ENCODE results near the gene CHORDC1. TPM values are rescaled to one million over a fixed set of nuclear protein-coding genes. Genes with fewer than 3 reads are reported as not detected.

The CHORDC1 gene
- total RNA-seq, 4 donors from 2014 or later = 26.1 to 51.2 (median 43.7) TPM

GRCh38 chr11:90192869-90193582 is 29.8 kb downstream of the CHORDC1 start:
- Histone ChIP-seq H3K9me3 (no peaks in the 10 kb centered on the region), H3K4me3 (no peak overlapping the region), H3K27ac (no peak overlapping the region), H3K27me3 (no peaks in the 10 kb centered on the region), H3K36me3 (peaks cover 0 to 3% (median 0%) of the 10 kb centered on the region in 3 donors), H3K4me1 (no peaks in the 10 kb centered on the region)
- DNase-seq = no peak
- TF ChIP-seq CTCF (IDR thresholded peaks at IDR 0.05) = no peak
- no peak for TF ChIP-seq POLR2A (IDR thresholded peaks at IDR 0.05)

DNA sequence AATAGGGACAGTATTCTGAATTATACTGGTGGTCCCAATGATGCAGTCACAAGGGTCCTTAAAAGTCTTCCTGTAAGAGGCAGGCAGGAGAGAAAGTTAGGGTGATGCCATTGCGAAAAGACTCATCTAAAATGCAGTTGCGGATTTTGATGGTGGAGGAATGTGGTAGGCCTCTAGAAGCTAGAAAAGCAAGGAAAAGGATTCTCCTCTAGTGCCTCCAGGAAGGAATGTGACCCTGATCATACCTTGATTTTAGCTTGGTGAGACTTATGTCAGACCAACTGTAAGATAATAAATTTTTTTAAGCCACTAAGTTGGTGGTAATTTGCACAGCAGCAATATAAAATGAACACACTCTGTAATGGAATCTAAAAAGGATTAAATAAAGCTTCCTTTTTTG is 33.8 kb downstream of the CHORDC1 start:
- no peak for DNase-seq
- Histone ChIP-seq H3K4me3 (no peak overlapping the region), H3K36me3 (no peaks in the 10 kb centered on the region), H3K27me3 (no peaks in the 10 kb centered on the region), H3K4me1 (no peaks in the 10 kb centered on the region), H3K9me3 (no peaks in the 10 kb centered on the region), H3K27ac (no peak overlapping the region)
- TF ChIP-seq CTCF (IDR thresholded peaks at IDR 0.05) (no peak), POLR2A (IDR thresholded peaks at IDR 0.05) (no peak)

DNA sequence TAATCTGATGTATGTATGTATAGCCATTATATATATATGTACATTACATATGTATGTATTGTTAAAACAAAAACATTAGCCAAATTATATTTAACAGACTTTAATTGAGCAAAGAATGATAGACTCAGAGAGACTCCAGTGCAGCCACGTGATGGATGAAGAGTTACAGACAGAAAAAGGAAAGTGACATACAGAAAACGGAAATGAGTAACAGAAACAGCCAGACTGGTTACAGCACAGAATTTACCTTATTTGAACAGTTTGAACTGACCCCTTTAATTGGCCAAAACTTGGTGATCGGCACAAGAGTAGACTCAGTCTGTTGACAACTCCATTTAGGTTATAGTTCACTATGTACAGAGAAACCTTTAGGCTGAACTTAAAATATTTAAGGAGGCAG is 35.0 kb downstream of the CHORDC1 start:
- Histone ChIP-seq H3K36me3 (no peaks in the 10 kb centered on the region), H3K27ac (no peak overlapping the region), H3K27me3 (no peaks in the 10 kb centered on the region), H3K9me3 (no peaks in the 10 kb centered on the region), H3K4me3 (no peak overlapping the region), H3K4me1 (no peaks in the 10 kb centered on the region)
- TF ChIP-seq CTCF (IDR thresholded peaks at IDR 0.05) (no peak), POLR2A (IDR thresholded peaks at IDR 0.05) (no peak)
- no peak for DNase-seq

GRCh38 chr11:90179923-90180322 is 42.9 kb downstream of the CHORDC1 start:
- Histone ChIP-seq H3K27ac (no peak overlapping the region), H3K36me3 (no peaks in the 10 kb centered on the region), H3K27me3 (no peaks in the 10 kb centered on the region), H3K9me3 (no peaks in the 10 kb centered on the region), H3K4me1 (no peaks in the 10 kb centered on the region), H3K4me3 (no peak overlapping the region)
- DNase-seq = no peak
- TF ChIP-seq POLR2A (IDR thresholded peaks at IDR 0.05) = no peak
- TF ChIP-seq CTCF (IDR thresholded peaks at IDR 0.05) = no peak

GRCh38 chr11:90178751-90179150 is 44.1 kb downstream of the CHORDC1 start:
- DNase-seq = no peak
- Histone ChIP-seq H3K4me3 (no peak overlapping the region), H3K36me3 (no peaks in the 10 kb centered on the region), H3K9me3 (no peaks in the 10 kb centered on the region), H3K27ac (no peak overlapping the region), H3K4me1 (no peaks in the 10 kb centered on the region), H3K27me3 (no peaks in the 10 kb centered on the region)
- TF ChIP-seq CTCF (IDR thresholded peaks at IDR 0.05) = no peak
- TF ChIP-seq POLR2A (IDR thresholded peaks at IDR 0.05) = no peak

Data from Peyer's patch (tissue), 4 donors.